Neutrophil (primary cell): ENCODE results near the gene AK2.

Experiments used
- H3K27ac ChIP-seq: fragments of 200-600 bp; sonication (generic); 2 replicates; pipeline ENCODE4 v1.5.1; 2016; ENCODE audit warnings: mild to moderate bottlenecking, moderate library complexity
- H3K27me3 ChIP-seq: fragments of 200-600 bp; sonication (generic); 2 replicates; pipeline ENCODE4 v1.6.0; 2016; ENCODE audit warnings: mild to moderate bottlenecking
- H3K36me3 ChIP-seq: fragments of 200-600 bp; sonication (generic); 2 replicates; pipeline ENCODE4 v1.5.1; 2017
- H3K4me1 ChIP-seq, 2 experiments: fragments of 200-600 bp in 1 of 2; sonication (generic) in 1 of 2; 1 replicate in 1 of 2; 2 replicates in 1 of 2; pipeline versions ENCODE4 v1.5.1 to v1.6.1; 2013 to 2016; ENCODE audit warnings: low read depth in 1 of 2, low read length in 1 of 2, mild to moderate bottlenecking in 1 of 2, moderate library complexity in 1 of 2; ENCODE audit not compliant: control insufficient read depth in 1 of 2, insufficient read depth in 1 of 2
- H3K4me3 ChIP-seq, 2 experiments: fragments of 200-600 bp in 1 of 2; sonication (generic) in 1 of 2; 1 replicate in 1 of 2; 2 replicates in 1 of 2; pipeline ENCODE4 v1.5.1; 2013 to 2016; ENCODE audit warnings: low read depth in 1 of 2, low read length in 1 of 2, mild to moderate bottlenecking in 1 of 2, moderate library complexity in 1 of 2
- H3K9me3 ChIP-seq: fragments of 200-600 bp; sonication (generic); 2 replicates; pipeline ENCODE4 v1.5.1; 2016
- CTCF ChIP-seq: fragments of 200-600 bp; sonication (generic); IDR thresholded peaks from 2 replicates; pipeline ENCODE4 v1.5.1; 2016; ENCODE audit warnings: antibody characterized with exemption

AK2 gene

GRCh38 chr1:33036526-33037503 lies at the start of gene AK2:
Gene AK2 (minus strand): TSS chr1:33036883. CDS start chr1:33036828, 55 bp downstream.
- H3K4me1 ChIP-seq: peaks cover 79 to 83% of the 10 kb centered on the region in 2 experiments
- no peaks in the 10 kb centered on the region for H3K9me3 ChIP-seq
- H3K4me3 ChIP-seq: peak within 1 kb of the TSS; percentile 77 to 80
- TF ChIP-seq CTCF: peak; percentile 35
- H3K36me3 ChIP-seq: no peaks in the 10 kb centered on the region
- peak within 1 kb of the TSS; percentile 80 for H3K27ac ChIP-seq
- H3K27me3 ChIP-seq: no peaks in the 10 kb centered on the region

GRCh38 chr1:33086384-33086850 lies 49.7 kb upstream of the AK2 start:
- H3K27me3 ChIP-seq: peaks cover 69% of the 10 kb centered on the region
- peak; percentile 42 for TF ChIP-seq CTCF
- no peaks in the 10 kb centered on the region for H3K36me3 ChIP-seq
- peaks cover 5 to 7% of the 10 kb centered on the region in 2 experiments for H3K4me1 ChIP-seq
- no peak overlapping the region for H3K27ac ChIP-seq
- no peak overlapping the region for H3K4me3 ChIP-seq
- H3K9me3 ChIP-seq: no peaks in the 10 kb centered on the region

GRCh38 chr1:33085332-33085731 lies 48.6 kb upstream of the AK2 start:
- Histone ChIP-seq H3K27me3 (peaks cover 80% of the 10 kb centered on the region), H3K4me3 (no peak overlapping the region), H3K9me3 (no peaks in the 10 kb centered on the region), H3K4me1 (peaks cover 13 to 15% of the 10 kb centered on the region in 2 experiments), H3K36me3 (no peaks in the 10 kb centered on the region), H3K27ac (no peak overlapping the region)
- no peak for TF ChIP-seq CTCF

DNA sequence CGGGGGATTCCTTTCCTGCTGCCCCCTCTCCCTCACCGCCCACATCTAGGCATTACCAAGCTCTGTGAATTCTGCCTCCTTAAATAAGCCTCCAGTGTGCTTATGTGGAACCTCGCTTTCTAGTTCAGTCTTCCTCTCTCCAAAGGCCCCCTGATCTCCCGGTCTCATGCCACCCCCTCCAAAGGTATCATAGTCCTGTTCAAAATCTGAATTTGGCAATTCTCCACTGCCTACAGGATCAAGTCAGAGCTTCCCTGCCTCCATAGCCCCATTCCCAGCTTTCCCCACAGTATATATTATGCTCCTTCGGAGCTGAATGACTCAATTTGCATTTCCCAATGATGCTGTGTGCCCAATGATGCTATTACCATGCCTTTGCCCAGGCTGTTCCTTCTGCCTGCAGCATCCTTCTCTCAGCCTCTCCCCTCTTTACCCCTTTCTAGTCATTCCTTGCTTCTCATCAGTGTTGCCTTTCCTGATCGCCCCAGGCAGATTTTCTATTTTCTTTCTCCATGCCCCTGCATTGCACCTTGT lies 46.0 kb upstream of the AK2 start:
- Histone ChIP-seq H3K27ac (no peak overlapping the region), H3K9me3 (no peaks in the 10 kb centered on the region), H3K4me3 (no peak overlapping the region), H3K4me1 (peaks cover 13 to 15% of the 10 kb centered on the region in 2 experiments), H3K27me3 (peaks cover 98% of the 10 kb centered on the region), H3K36me3 (no peaks in the 10 kb centered on the region)
- no peak for TF ChIP-seq CTCF

GRCh38 chr1:33081554-33082305 lies 45.0 kb upstream of the AK2 start:
- Histone ChIP-seq H3K27ac (no peak overlapping the region), H3K4me1 (peaks cover 13 to 15% of the 10 kb centered on the region in 2 experiments), H3K4me3 (peak overlapping the region; percentile 54 to 63), H3K9me3 (no peaks in the 10 kb centered on the region), H3K27me3 (peaks cover 92% of the 10 kb centered on the region), H3K36me3 (no peaks in the 10 kb centered on the region)
- TF ChIP-seq CTCF: no peak
